Thyroid gland (tissue), 4 donors: ENCODE results near the gene ARF6. TPM values are rescaled to one million over a fixed set of nuclear protein-coding genes. Genes with fewer than 3 reads are reported as not detected.

Source experiments
- DNase-seq, 2 donors: peaks; one replicate each; pipeline ENCODE4 v3.0.0-alpha.2; 2019
- H3K27ac ChIP-seq, 3 donors: fragments of 200-600 bp; sonication (generic); 1 replicate in 2 of 3; 2 replicates in 1 of 3; pipeline ENCODE4 v1.5.1; 2016 to 2019; ENCODE audit warnings: mild to moderate bottlenecking in 1 of 3, moderate library complexity in 1 of 3
- H3K27me3 ChIP-seq: fragments of 200-600 bp; sonication (generic); one replicate; pipeline ENCODE4 v1.5.1; 2019
- H3K36me3 ChIP-seq, 2 donors: fragments of 200-600 bp; sonication (generic); one replicate each; pipeline ENCODE4 v1.5.1; 2016 to 2019
- H3K4me1 ChIP-seq, 2 donors: fragments of 200-600 bp; sonication (generic); one replicate each; pipeline ENCODE4 v1.5.1; 2017 to 2019
- H3K4me3 ChIP-seq, 3 donors: fragments of 200-600 bp; sonication (generic); replicated peaks in 1 of 3; 1 replicate in 2 of 3; 2 replicates in 1 of 3; pipeline ENCODE4 v1.5.1; 2016; ENCODE audit warnings: mild to moderate bottlenecking in 1 of 3
- H3K9me3 ChIP-seq: fragments of 200-600 bp; sonication (generic); one replicate; pipeline ENCODE4 v1.5.1; 2017
- CTCF ChIP-seq, 6 experiments: fragments of 200-600 bp in 3 of 6; fragments of 450-650 bp in 3 of 6; sonication (generic) in 3 of 6; IDR thresholded peaks; one replicate each; pipeline ENCODE4 v1.5.1; 2016 to 2019; ENCODE audit warnings: antibody characterized with exemption in 6 of 6, mild to moderate bottlenecking in 2 of 6, inconsistent platforms in 1 of 6, moderate library complexity in 1 of 6
- POLR2A ChIP-seq, 2 donors: fragments of 450-650 bp; IDR thresholded peaks; one replicate each; pipeline ENCODE4 v1.6.1; 2017; ENCODE audit warnings: antibody characterized with exemption in 2 of 2, mild to moderate bottlenecking in 2 of 2, moderate library complexity in 1 of 2
- WGBS, 2 donors: methylation state at CpG; one replicate each; pipeline ENCODE4 v1.1.5; 2017; 5-methylcytosine and 5-hydroxymethylcytosine counted together
- intact Hi-C: fragments of 100-400 bp; cut with DNase I; formaldehyde crosslinking; loops from one replicate; pipeline ENCODE4 v1.15.1; 2023
- total RNA-seq, 4 donors: library from RNA; depleted of rRNA; stranded (reverse); fragments of >200 nt; gene quantifications; one replicate each; pipeline ENCODE4 v1.2.3, GENCODE V29; 2016

Gene ARF6
- total RNA-seq, 4 donors from 2014 or later = 35.6 to 59.4 (median 48.5) TPM

- no peak overlapping the region for H3K4me3 ChIP-seq
- no peaks in the 10 kb centered on the region for H3K9me3 ChIP-seq
- 90 to 91% methylated on average over 4 of the region's 4 CpGs for whole genome bisulfite sequencing, 2 donors
- no peak overlapping the region for H3K27ac ChIP-seq
- H3K36me3 ChIP-seq = no peaks in the 10 kb centered on the region
- TF ChIP-seq CTCF (IDR thresholded peaks at IDR 0.05) (no peak), POLR2A (IDR thresholded peaks at IDR 0.05) (no peak)
- DNase-seq = no peak
- H3K4me1 ChIP-seq = no peaks in the 10 kb centered on the region
- no peaks in the 10 kb centered on the region for H3K27me3 ChIP-seq
- intact Hi-C loops = no loop called here
Observed at GRCh38 chr14:49923881-49924280, 31.0 kb downstream of the ARF6 start.

GRCh38 chr14:49924852-49925251 lies 32.0 kb downstream of the ARF6 start:
- TF ChIP-seq CTCF (IDR thresholded peaks at IDR 0.05) = no peak
- no peak for TF ChIP-seq POLR2A (IDR thresholded peaks at IDR 0.05)
- WGBS, 2 donors = 96 to 97% methylated on average over 4 of the region's 4 CpGs
- Histone ChIP-seq H3K36me3 (no peaks in the 10 kb centered on the region), H3K27me3 (no peaks in the 10 kb centered on the region), H3K4me3 (no peak overlapping the region), H3K27ac (no peak overlapping the region), H3K9me3 (no peaks in the 10 kb centered on the region), H3K4me1 (no peaks in the 10 kb centered on the region)
- intact Hi-C loops = no loop called here
- DNase-seq = no peak

GRCh38 chr14:49926803-49927202 lies 33.9 kb downstream of the ARF6 start:
- TF ChIP-seq POLR2A (IDR thresholded peaks at IDR 0.05) = no peak
- no peak for TF ChIP-seq CTCF (IDR thresholded peaks at IDR 0.05)
- no peak for DNase-seq
- H3K36me3 ChIP-seq = no peaks in the 10 kb centered on the region
- no peaks in the 10 kb centered on the region for H3K9me3 ChIP-seq
- H3K27ac ChIP-seq = no peak overlapping the region
- no peaks in the 10 kb centered on the region for H3K27me3 ChIP-seq
- 93 to 97% methylated on average over 2 of the region's 2 CpGs for WGBS, 2 donors
- no peak overlapping the region for H3K4me3 ChIP-seq
- intact Hi-C loops = no loop called here
- H3K4me1 ChIP-seq = no peaks in the 10 kb centered on the region

- Histone ChIP-seq H3K27ac (no peak overlapping the region), H3K9me3 (no peaks in the 10 kb centered on the region), H3K4me1 (no peaks in the 10 kb centered on the region), H3K27me3 (no peaks in the 10 kb centered on the region), H3K4me3 (no peak overlapping the region), H3K36me3 (no peaks in the 10 kb centered on the region)
- intact Hi-C loops = no loop called here
- no peak for TF ChIP-seq CTCF (IDR thresholded peaks at IDR 0.05)
- TF ChIP-seq POLR2A (IDR thresholded peaks at IDR 0.05) = no peak
- 92 to 93% methylated on average over 2 of the region's 2 CpGs for WGBS, 2 donors
- no peak for DNase-seq
Observed at GRCh38 chr14:49928015-49928414, 35.1 kb downstream of the ARF6 start.

- peaks cover 0 to 3% of the 10 kb centered on the region in 2 donors for H3K4me1 ChIP-seq
- WGBS, 2 donors = 88 to 97% methylated on average over 2 of the region's 2 CpGs
- DNase-seq = no peak
- no peak overlapping the region for H3K27ac ChIP-seq
- no peaks in the 10 kb centered on the region for H3K27me3 ChIP-seq
- H3K9me3 ChIP-seq = no peaks in the 10 kb centered on the region
- no peak overlapping the region for H3K4me3 ChIP-seq
- TF ChIP-seq POLR2A (IDR thresholded peaks at IDR 0.05) (no peak), CTCF (IDR thresholded peaks at IDR 0.05) (no peak)
- intact Hi-C loops = no loop called here
- H3K36me3 ChIP-seq = no peaks in the 10 kb centered on the region
Observed at GRCh38 chr14:49930720-49931119, 37.8 kb downstream of the ARF6 start.
